KOPT-K1 (cell line): ENCODE measurements around the gene VIL1.

Source experiments
- H3K27ac ChIP-seq: fragments of 200-600 bp; sonication (generic); 2 replicates; pipeline ENCODE4 v1.5.1; 2016; ENCODE audit warnings: antibody characterized with exemption, mild to moderate bottlenecking, low read depth, low read length; ENCODE audit not compliant: poor library complexity, severe bottlenecking
- H3K36me3 ChIP-seq: fragments of 200-600 bp; sonication (generic); 2 replicates; pipeline ENCODE4 v1.5.1; 2017; ENCODE audit warnings: antibody characterized with exemption, mild to moderate bottlenecking, low read length, moderate library complexity; ENCODE audit not compliant: insufficient read depth
- H3K9me3 ChIP-seq: fragments of 200-600 bp; sonication (generic); 2 replicates; pipeline ENCODE4 v1.5.1; 2017; ENCODE audit warnings: antibody characterized with exemption, low read length, mild to moderate bottlenecking; ENCODE audit not compliant: insufficient read depth, poor library complexity, severe bottlenecking

Gene VIL1

DNA sequence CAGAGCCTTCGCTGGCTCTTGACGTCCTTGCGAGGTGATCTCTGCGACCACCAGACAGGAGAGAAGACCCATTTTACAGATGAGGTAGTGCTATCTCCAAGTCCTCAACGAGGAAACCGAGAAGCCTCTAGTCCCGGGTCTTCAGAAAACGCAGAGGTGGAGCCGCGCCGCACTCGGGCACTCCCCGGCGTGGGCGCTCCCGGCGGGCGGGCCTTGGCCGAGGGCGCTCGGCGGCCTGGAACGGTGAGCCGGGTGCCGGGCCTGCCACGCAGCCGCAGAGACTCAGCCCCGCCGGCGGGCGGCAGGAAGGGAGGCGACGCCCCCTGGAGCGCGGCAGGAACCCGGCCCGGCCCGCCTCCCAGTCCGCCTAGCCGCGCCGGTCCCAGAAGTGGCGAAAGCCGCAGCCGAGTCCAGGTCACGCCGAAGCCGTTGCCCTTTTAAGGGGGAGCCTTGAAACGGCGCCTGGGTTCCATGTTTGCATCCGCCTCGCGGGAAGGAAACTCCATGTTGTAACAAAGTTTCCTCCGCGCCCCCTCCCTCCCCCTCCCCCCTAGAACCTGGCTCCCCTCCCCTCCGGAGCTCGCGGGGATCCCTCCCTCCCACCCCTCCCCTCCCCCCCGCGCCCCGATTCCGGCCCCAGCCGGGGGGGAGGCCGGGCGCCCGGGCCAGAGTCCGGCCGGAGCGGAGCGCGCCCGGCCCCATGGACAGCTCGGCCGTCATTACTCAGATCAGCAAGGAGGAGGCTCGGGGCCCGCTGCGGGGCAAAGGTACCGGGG, 19.3 kb upstream of the VIL1 start, which contains the start of gene CTDSP1:
CTDSP1 (plus strand) TSS at position 478 of the 776 bp plus-strand sequence; CDS start at position 701, 223 bp downstream.
- no peaks in the 10 kb centered on the region for H3K9me3 ChIP-seq
- H3K27ac ChIP-seq = peak within 1 kb of the TSS; percentile 95
- H3K36me3 ChIP-seq = peaks cover 31% of the 10 kb centered on the region; the same call in 1 of the 2 replicates

DNA sequence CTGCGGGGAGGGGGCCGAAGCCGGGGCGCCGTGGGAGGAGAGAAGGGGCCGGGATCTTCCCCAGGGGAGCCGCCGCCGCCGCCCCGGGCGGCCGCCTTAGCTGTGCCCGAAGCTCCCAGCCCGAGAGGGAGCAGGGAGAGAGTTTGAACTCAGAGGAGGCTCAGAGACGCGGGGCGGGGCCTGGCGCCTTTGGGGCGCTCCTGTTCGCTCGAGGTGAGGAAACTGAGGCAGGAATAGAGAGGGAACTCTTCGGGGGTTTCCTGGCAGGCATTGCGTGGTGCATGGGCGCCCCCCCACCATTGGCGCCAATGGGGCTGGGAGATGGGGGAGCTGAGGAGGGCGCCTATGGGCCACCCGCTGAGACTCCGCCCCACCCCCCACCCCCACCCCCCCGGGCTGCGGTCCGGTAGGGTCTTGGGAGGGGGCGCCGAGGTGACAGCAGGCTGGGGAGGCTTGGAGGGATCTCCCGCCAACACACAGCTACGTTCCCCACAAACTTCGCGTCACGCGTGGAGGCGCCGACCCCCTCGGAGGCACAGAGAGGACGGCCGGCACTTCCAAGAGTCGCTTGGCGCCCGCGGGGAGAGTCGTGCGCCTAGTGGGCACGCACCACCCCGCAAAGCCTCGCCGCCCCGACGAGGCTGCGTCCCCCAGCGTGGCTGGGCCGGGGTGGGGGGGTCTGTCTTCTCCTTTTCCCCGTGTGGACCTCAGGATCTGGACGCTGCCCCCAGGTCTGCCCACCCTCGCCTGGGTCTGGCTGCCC, 18.6 kb upstream of the VIL1 start:
- peak overlapping the region; percentile 95 for H3K27ac ChIP-seq
- H3K36me3 ChIP-seq = peaks cover 35% of the 10 kb centered on the region; the same call in 1 of the 2 replicates
- no peaks in the 10 kb centered on the region for H3K9me3 ChIP-seq

DNA sequence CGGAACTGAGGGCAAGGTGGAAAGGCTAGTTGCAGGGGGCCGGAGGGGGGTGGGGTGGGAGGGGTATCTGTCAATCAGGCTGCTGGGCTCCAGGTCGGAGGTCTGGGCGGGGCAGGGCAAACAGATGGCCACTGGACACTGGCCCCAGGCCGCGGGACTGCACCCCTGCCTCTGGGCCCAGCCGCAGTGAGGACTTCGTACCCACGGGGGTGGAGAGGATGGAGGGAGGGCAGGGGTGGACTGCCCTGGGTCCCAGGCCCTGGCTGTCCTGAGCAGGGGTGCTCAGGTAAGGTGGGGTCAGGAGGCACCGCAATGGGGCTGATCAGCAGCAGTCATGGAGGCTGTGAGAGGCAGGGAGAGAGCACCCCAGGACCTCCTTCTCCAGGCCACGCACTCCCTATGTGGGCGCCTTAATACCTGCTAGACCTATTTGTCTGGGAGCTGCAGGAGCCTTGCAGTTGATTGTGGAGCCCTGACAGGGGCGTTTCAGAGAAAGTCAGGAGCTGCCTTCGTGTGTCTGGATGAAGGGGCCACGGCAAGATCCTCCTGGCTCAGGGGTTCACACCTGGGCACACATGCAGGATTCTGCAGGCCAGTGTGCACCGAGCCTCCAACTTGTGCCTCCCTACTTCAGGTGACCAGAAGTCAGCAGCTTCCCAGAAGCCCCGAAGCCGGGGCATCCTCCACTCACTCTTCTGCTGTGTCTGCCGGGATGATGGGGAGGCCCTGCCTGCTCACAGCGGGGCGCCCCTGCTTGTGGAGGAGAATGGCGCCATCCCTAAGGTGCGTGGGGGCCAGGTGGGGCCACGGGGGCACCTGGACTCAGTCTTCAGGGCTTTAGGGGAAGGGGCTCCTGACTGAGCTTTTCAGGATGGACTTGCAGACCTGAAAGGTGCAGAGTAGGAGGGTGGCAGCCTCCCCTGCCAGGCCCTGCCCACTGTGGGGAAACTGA, 17.7 kb upstream of the VIL1 start:
- Histone ChIP-seq H3K9me3 (no peaks in the 10 kb centered on the region), H3K27ac (peak overlapping the region; percentile 95), H3K36me3 (peaks cover 35% of the 10 kb centered on the region; the same call in 1 of the 2 replicates)

DNA sequence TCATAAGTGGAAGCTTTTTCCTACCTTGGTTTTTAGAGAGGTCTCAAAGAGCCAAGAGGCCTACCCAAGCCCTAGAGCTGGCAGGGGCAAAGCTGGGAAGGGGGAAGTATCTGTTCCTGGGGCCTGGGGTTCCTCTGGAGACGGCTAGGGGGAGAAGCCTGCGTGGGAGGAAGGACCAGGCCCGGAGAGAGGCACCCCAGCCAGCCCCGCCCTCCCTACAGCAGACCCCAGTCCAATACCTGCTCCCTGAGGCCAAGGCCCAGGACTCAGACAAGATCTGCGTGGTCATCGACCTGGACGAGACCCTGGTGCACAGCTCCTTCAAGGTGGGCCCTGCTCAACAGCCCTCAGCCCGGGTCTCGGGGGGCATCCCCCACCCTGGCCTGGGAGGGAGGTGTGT, 17.0 kb upstream of the VIL1 start:
- H3K36me3 ChIP-seq = peaks cover 35% of the 10 kb centered on the region; the same call in 1 of the 2 replicates
- H3K9me3 ChIP-seq = no peaks in the 10 kb centered on the region
- H3K27ac ChIP-seq = no peak overlapping the region

DNA sequence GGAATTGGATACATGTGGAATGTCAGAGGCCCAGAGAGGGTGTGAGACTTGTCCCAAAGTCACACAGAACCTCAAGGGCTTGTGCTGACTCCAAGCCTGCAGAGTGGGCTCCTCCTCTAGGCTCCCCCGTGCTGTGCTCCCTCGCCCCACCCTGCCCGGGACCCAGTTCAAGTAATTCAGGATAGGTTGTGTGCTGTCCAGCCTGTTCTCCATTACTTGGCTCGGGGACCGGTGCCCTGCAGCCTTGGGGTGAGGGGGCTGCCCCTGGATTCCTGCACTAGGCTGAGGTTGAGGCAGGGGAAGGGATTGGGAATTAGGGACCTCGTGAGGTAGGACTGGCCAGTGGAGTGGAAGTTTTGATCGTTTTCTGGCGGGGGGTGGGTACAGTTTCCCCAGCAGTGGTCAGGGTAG, 16.4 kb upstream of the VIL1 start:
- Histone ChIP-seq H3K27ac (no peak overlapping the region), H3K36me3 (peaks cover 35% of the 10 kb centered on the region; the same call in 1 of the 2 replicates), H3K9me3 (no peaks in the 10 kb centered on the region)

GRCh38 chr2:218402911-218403411, 16.0 kb upstream of the VIL1 start:
- Histone ChIP-seq H3K36me3 (peaks cover 35% of the 10 kb centered on the region; the same call in 1 of the 2 replicates), H3K9me3 (no peaks in the 10 kb centered on the region), H3K27ac (no peak overlapping the region)

DNA sequence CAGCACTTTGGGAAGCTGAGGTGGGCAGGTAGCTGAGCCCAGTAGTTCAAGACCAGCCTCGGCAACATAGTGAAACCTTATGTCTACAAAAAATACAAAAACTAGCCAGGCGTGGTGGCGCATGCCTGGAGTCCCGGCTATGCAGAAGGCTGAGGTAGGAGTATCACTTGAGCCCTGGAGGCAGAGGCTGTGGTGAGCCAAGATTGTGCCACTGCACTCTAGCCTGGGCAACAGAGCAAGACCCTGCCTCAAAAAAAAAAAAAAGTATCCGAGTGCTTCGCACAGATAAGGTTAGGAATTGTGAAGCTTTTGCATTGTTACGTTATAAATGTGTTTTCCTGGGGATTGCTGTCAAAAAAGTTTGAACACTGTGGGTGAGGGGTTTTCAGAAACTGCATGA, 15.1 kb upstream of the VIL1 start:
- Histone ChIP-seq H3K36me3 (peaks cover 35% of the 10 kb centered on the region; the same call in 1 of the 2 replicates), H3K27ac (no peak overlapping the region), H3K9me3 (no peaks in the 10 kb centered on the region)

DNA sequence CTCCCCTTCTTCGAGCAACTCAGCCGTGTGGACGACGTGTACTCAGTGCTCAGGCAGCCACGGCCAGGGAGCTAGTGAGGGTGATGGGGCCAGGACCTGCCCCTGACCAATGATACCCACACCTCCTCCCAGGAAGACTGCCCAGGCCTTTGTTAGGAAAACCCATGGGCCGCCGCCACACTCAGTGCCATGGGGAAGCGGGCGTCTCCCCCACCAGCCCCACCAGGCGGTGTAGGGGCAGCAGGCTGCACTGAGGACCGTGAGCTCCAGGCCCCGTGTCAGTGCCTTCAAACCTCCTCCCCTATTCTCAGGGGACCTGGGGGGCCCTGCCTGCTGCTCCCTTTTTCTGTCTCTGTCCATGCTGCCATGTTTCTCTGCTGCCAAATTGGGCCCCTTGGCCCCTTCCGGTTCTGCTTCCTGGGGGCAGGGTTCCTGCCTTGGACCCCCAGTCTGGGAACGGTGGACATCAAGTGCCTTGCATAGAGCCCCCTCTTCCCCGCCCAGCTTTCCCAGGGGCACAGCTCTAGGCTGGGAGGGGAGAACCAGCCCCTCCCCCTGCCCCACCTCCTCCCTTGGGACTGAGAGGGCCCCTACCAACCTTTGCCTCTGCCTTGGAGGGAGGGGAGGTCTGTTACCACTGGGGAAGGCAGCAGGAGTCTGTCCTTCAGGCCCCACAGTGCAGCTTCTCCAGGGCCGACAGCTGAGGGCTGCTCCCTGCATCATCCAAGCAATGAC, 14.4 kb upstream of the VIL1 start:
- peaks cover 35% of the 10 kb centered on the region; the same call in 1 of the 2 replicates for H3K36me3 ChIP-seq
- H3K9me3 ChIP-seq = no peaks in the 10 kb centered on the region
- H3K27ac ChIP-seq = no peak overlapping the region

GRCh38 chr2:218405086-218405745, 13.7 kb upstream of the VIL1 start:
- Histone ChIP-seq H3K27ac (peak overlapping the region; percentile 72), H3K36me3 (peaks cover 35% of the 10 kb centered on the region; the same call in 1 of the 2 replicates), H3K9me3 (no peaks in the 10 kb centered on the region)

DNA sequence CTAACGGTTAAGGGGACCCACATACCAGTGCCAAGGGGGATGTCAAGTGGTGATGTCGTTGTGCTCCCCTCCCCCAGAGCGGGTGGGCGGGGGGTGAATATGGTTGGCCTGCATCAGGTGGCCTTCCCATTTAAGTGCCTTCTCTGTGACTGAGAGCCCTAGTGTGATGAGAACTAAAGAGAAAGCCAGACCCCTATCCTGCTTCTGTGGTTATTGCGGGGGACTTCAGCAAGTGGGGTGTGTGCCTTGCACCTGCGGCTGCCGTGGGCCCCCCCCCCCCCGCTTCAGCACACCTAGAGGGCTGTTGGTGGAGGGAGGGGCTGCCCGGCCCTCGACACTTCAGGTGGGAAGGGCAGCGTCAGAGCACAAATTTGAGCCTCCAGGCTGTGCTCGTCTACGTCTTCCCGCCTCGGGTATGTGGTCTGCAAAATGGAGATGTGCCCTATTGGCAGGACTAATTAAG, 13.1 kb upstream of the VIL1 start:
- peak overlapping the region; percentile 72 for H3K27ac ChIP-seq
- H3K36me3 ChIP-seq = peaks cover 35% of the 10 kb centered on the region; the same call in 1 of the 2 replicates

DNA sequence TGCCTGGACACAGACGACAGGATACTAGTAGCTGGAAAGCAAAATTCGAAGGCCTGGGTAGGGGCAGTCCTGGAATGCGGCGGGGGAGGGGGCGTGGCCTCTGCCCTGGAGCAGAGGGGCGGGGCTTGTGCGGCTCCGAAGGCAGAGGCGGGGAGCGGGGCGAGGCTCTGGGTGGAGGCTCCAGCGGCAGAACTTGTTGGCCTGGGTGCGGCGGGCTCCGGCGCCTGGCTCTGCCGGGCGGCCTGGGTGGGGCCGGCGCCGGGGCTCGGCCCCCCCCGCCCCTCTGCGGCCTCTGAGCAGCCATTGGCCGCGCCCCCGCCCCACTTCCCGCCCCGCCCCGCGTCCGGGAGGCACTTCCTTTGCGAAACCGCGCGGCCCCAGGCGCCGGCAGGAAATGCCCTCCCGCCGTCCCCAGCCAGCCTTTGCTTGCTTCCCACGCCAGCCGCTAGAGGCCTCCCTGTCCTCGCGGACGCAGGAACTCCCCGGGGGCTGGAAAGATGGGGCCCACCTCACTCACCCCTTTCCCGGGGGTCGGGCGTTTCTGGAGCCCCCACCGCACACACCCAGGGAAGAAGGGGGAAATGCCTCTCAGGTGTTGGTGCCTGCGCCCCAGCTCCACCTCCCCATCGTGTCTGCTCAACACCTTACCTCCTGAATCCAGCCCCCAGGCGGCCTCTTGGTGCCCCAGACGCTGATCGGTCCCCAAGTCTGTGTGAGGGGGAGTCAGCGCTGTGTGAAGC, 12.5 kb upstream of the VIL1 start:
- Histone ChIP-seq H3K27ac (peak overlapping the region; percentile 72), H3K36me3 (peaks cover 35% of the 10 kb centered on the region; the same call in 1 of the 2 replicates)

More for the DNA sequence above, 13.1 kb upstream of the VIL1 start:
- H3K9me3 ChIP-seq = no peaks in the 10 kb centered on the region

DNA sequence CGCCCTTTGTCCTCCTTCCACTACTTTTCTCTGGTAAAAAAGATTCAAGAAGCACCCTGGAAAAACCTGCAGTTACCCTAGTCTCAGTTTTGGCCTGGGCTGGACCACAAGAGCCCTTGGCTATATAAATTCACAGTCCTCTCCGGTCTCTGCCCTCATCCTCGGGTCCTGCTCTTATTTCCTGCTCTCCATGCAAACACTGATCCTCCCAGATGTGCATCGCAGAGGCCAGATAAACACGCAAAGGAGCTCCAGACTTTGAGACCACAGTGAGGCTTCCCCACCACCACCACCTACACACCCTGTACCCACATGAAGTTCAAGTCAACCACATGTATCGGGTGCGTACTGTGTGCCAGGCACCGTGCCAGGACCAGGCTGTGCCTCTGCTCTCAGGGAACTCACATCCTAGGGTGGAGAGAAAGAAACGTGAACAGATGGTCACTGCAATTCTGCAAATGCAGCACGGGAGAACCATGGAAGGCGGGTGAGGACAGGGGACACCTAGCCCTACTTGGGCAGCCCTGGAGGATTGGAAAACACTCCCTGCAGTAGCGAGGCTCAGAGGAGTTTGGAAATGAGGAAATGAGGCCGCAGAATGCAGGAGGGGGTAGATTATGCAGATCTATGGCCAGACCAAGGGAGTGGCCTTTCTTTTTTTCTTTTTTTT, 11.8 kb upstream of the VIL1 start:
- Histone ChIP-seq H3K36me3 (peaks cover 29% of the 10 kb centered on the region; the same call in 1 of the 2 replicates), H3K9me3 (no peaks in the 10 kb centered on the region), H3K27ac (peak overlapping the region; percentile 72)

More for the DNA sequence above, 12.5 kb upstream of the VIL1 start:
- no peaks in the 10 kb centered on the region for H3K9me3 ChIP-seq
